GM23248 (cell line): Measurements from ENCODE around the gene HEATR5B. TPM values are rescaled to one million over a fixed set of nuclear protein-coding genes. Genes with fewer than 3 reads are reported as not detected.

Source experiments
- polyA plus RNA-seq: library from polyadenylated mRNA; unstranded; fragments of >200 nt; fragmentation: Nextera tagmentation; extraction: Ambion mirVana; gene quantifications from 2 replicates; pipeline ENCODE4 v1.2.1, GENCODE V29; 2016
- total RNA-seq: library from RNA; depleted of rRNA; stranded (reverse); fragments of >200 nt; shearing (Covaris generic); gene quantifications from 2 replicates; pipeline ENCODE4 v1.2.3, GENCODE V29; 2014; rRNA removed

Gene HEATR5B
- total and polyA plus RNA-seq, 2 experiments from 2014 or later: 5.3 to 17.0 TPM

Other genes with a start within 250 kb of the HEATR5B start
- gene STRN, start 117.8 kb downstream of the HEATR5B start, total RNA-seq: 12.1 and 12.8 TPM in 2 replicates
- 5.8 and 6.5 TPM in 2 replicates for gene STRN, start 117.8 kb downstream of the HEATR5B start, polyA plus RNA-seq
- 7.2 and 8.6 TPM in 2 replicates for gene GPATCH11, start 146 bp upstream of the HEATR5B start, total RNA-seq
- gene GPATCH11, start 146 bp upstream of the HEATR5B start, polyA plus RNA-seq: 4.4 and 4.9 TPM in 2 replicates
- gene EIF2AK2, start 72.6 kb upstream of the HEATR5B start, total RNA-seq: 30.9 and 63.1 TPM in 2 replicates
- 35.9 and 43.8 TPM in 2 replicates for gene EIF2AK2, start 72.6 kb upstream of the HEATR5B start, polyA plus RNA-seq
- not detected in 2 replicates for gene SULT6B1, start 104.3 kb upstream of the HEATR5B start, total RNA-seq
- not detected in 2 replicates for gene SULT6B1, start 104.3 kb upstream of the HEATR5B start, polyA plus RNA-seq
- gene CEBPZOS, start 112.1 kb upstream of the HEATR5B start, total RNA-seq: 13.2 and 19.0 TPM in 2 replicates
- gene CEBPZOS, start 112.1 kb upstream of the HEATR5B start, polyA plus RNA-seq: 37.7 and 39.9 TPM in 2 replicates
- 34.0 and 35.0 TPM in 2 replicates for gene CEBPZ, start 147.2 kb upstream of the HEATR5B start, total RNA-seq
- gene CEBPZ, start 147.2 kb upstream of the HEATR5B start, polyA plus RNA-seq: 22.6 and 23.0 TPM in 2 replicates
- gene NDUFAF7, start 147.3 kb upstream of the HEATR5B start, total RNA-seq: 14.8 and 25.2 TPM in 2 replicates
- gene NDUFAF7, start 147.3 kb upstream of the HEATR5B start, polyA plus RNA-seq: 15.2 and 16.4 TPM in 2 replicates
- gene PRKD3, start 240.5 kb upstream of the HEATR5B start, total RNA-seq: 52.9 and 74.0 TPM in 2 replicates
- gene PRKD3, start 240.5 kb upstream of the HEATR5B start, polyA plus RNA-seq: 16.7 and 19.7 TPM in 2 replicates